CD14-positive monocyte (primary cell): ENCODE results near the gene SASH1. TPM values are rescaled to one million over a fixed set of nuclear protein-coding genes. Genes with fewer than 3 reads are reported as not detected.

Experiments used
- DNase-seq, 3 donors: peaks; one replicate each; pipeline ENCODE4 v3.0.0-alpha.2; 2011 to 2022
- H2AFZ ChIP-seq: 2 replicates; pipeline ENCODE4 v1.6.0; 2012; ENCODE audit warnings: mild to moderate bottlenecking, low read depth, low read length, inconsistent platforms; ENCODE audit not compliant: insufficient read depth, poor library complexity, severe bottlenecking
- H3K27ac ChIP-seq, 2 donors: 1 replicate in 1 of 2; 2 replicates in 1 of 2; pipeline ENCODE4 v1.5.1; 2012 to 2013; ENCODE audit warnings: low read length in 2 of 2, control low read depth in 1 of 2, inconsistent platforms in 1 of 2, low read depth in 1 of 2, mild to moderate bottlenecking in 1 of 2
- H3K27me3 ChIP-seq, 2 donors: one replicate each; pipeline versions ENCODE4 v1.6.0 to v1.6.1; 2011 to 2013; ENCODE audit warnings: low read length in 2 of 2; ENCODE audit not compliant: control insufficient read depth in 2 of 2, insufficient read depth in 2 of 2
- H3K36me3 ChIP-seq, 2 donors: replicated peaks in 1 of 2; 1 replicate in 1 of 2; 2 replicates in 1 of 2; pipeline versions ENCODE4 v1.5.1 to v1.6.1; 2012 to 2013; ENCODE audit warnings: low read length in 2 of 2, control low read depth in 1 of 2, inconsistent platforms in 1 of 2, mild to moderate bottlenecking in 1 of 2; ENCODE audit not compliant: insufficient read depth in 2 of 2, control insufficient read depth in 1 of 2
- H3K4me1 ChIP-seq, 2 donors: 1 replicate in 1 of 2; 2 replicates in 1 of 2; pipeline versions ENCODE4 v1.5.1 to v1.6.1; 2012 to 2013; ENCODE audit warnings: low read length in 2 of 2, control low read depth in 1 of 2, inconsistent platforms in 1 of 2, mild to moderate bottlenecking in 1 of 2, moderate library complexity in 1 of 2; ENCODE audit not compliant: insufficient read depth in 2 of 2, control insufficient read depth in 1 of 2
- H3K4me2 ChIP-seq: replicated peaks from 2 replicates; pipeline ENCODE3; 2012; ENCODE audit warnings: low read length, moderate library complexity, mild to moderate bottlenecking; ENCODE audit not compliant: poor library complexity, severe bottlenecking; ENCODE audit errors: extremely low read depth
- H3K4me3 ChIP-seq, 3 experiments: fragments of 200-600 bp in 1 of 3; sonication (generic) in 1 of 3; replicated peaks in 1 of 3; 1 replicate in 2 of 3; 2 replicates in 1 of 3; pipeline ENCODE4 v1.5.1; 2011 to 2013; ENCODE audit warnings: low read length in 3 of 3, mild to moderate bottlenecking in 3 of 3, control low read depth in 2 of 3, low read depth in 2 of 3, inconsistent platforms in 1 of 3, moderate library complexity in 1 of 3
- H3K79me2 ChIP-seq: 2 replicates; pipeline ENCODE4 v1.6.0; 2012; ENCODE audit warnings: mild to moderate bottlenecking, control low read depth, inconsistent platforms, low read length, moderate library complexity; ENCODE audit not compliant: insufficient read depth
- H3K9ac ChIP-seq: 2 replicates; pipeline ENCODE4 v1.6.0; 2017; ENCODE audit warnings: low read length, mild to moderate bottlenecking; ENCODE audit not compliant: insufficient read depth, poor library complexity, severe bottlenecking
- H3K9me3 ChIP-seq, 2 donors: replicated peaks in 1 of 2; 1 replicate in 1 of 2; 2 replicates in 1 of 2; pipeline versions ENCODE4 v1.5.1 to v1.6.1; 2012 to 2013; ENCODE audit warnings: low read length in 2 of 2, control low read depth in 1 of 2; ENCODE audit not compliant: control insufficient read depth in 1 of 2, insufficient read depth in 1 of 2
- H4K20me1 ChIP-seq: 2 replicates; pipeline ENCODE4 v1.6.0; 2012; ENCODE audit warnings: mild to moderate bottlenecking, low read length, control low read depth, moderate library complexity; ENCODE audit not compliant: insufficient read depth
- H3K27ac Mint-ChIP-seq, 7 donors: one replicate each; pipeline ENCODE4 v1.8.0; 2020; ENCODE audit warnings: mild to moderate bottlenecking in 7 of 7, mixed read lengths in 7 of 7, moderate library complexity in 6 of 7, inconsistent platforms in 2 of 7
- H3K27me3 Mint-ChIP-seq, 3 donors: one replicate each; pipeline ENCODE4 v1.8.0; 2021 to 2022; ENCODE audit warnings: low read depth in 3 of 3, mild to moderate bottlenecking in 3 of 3, mixed read lengths in 3 of 3, moderate library complexity in 3 of 3, inconsistent platforms in 1 of 3
- H3K36me3 Mint-ChIP-seq, 2 donors: one replicate each; pipeline ENCODE4 v1.8.0; 2020; ENCODE audit warnings: mixed read lengths in 2 of 2, inconsistent platforms in 1 of 2, mild to moderate bottlenecking in 1 of 2
- H3K4me1 Mint-ChIP-seq: one replicate; pipeline ENCODE4 v1.8.0; 2020; ENCODE audit warnings: mild to moderate bottlenecking, mixed read lengths
- H3K4me3 Mint-ChIP-seq, 2 donors: one replicate each; pipeline ENCODE4 v1.8.0; 2020; ENCODE audit warnings: mild to moderate bottlenecking in 2 of 2, mixed read lengths in 2 of 2, moderate library complexity in 1 of 2
- H3K9me3 Mint-ChIP-seq, 7 donors: one replicate each; pipeline ENCODE4 v1.8.0; 2020 to 2022; ENCODE audit warnings: mixed read lengths in 7 of 7, mild to moderate bottlenecking in 6 of 7, moderate library complexity in 6 of 7, inconsistent platforms in 2 of 7
- WGBS: methylation state at CpG from one replicate; pipeline ENCODE4 v1.1.5; 2013; ENCODE audit warnings: missing lambda C conversion rate; ENCODE audit not compliant: insufficient coverage; 5-methylcytosine and 5-hydroxymethylcytosine counted together
- intact Hi-C, 2 donors: fragments of 100-400 bp; cut with micrococcal nuclease; formaldehyde crosslinking; loops; one replicate each; pipeline versions ENCODE4 v1.15.0 to v1.15.1; 2023
- polyA plus RNA-seq, 3 donors: library from polyadenylated mRNA; depleted of rRNA in 1 of 3; unstranded in 2 of 3; stranded (reverse) in 1 of 3; fragments of 300-500 nt in 2 of 3; fragments of >200 nt in 1 of 3; fragmentation: Illumina TruSeq in 2 of 3; gene quantifications; 1 replicate in 2 of 3; 2 replicates in 1 of 3; pipeline ENCODE4 v1.2.3, GENCODE V29; 2012 to 2021
- TF ChIP-seq, protein P1 (sequence below): fragments of 200-600 bp; IDR thresholded peaks from one replicate; pipeline ENCODE4 v1.8.0; 2022; ENCODE audit warnings: antibody characterized with exemption, mild to moderate bottlenecking

Gene SASH1
- polyA plus RNA-seq, 3 donors: 0.90 to 5.1 (median 4.7) TPM

DNA sequence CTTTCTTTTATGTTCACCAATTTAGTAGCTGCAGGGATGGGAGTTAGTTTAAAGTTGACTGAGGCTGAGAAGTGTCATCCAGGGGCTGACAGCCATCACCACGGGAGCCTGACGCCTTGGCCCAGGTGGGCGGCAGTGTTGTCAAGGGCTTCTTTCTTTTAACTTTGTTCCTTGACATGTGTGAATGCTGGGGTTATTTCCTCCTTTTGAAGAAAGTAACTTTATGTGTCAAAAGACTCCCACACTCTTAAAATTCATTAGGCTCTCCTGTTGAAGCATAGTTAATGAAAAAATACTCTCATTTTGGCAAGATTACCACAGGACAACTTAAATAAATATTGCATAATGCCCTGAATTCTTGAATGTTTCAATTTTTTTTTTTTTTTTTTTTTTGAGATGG is 50.0 kb downstream of the SASH1 start:
- no peak overlapping the region for H3K27ac ChIP-seq
- H3K4me1 ChIP-seq: peaks cover 23 to 26% of the 10 kb centered on the region in 2 donors
- intact Hi-C loops: no loop called here
- H4K20me1 ChIP-seq: no peaks in the 10 kb centered on the region
- no peak overlapping the region for H3K9ac ChIP-seq
- Mint-ChIP-seq H3K36me3 (peaks cover 0 to 1% of the 10 kb centered on the region in 2 donors), H3K27me3 (peaks cover 0 to 22% (median 12%) of the 10 kb centered on the region in 3 donors), H3K27ac (no peak overlapping the region), H3K9me3 (peaks cover 0 to 1% (median 0%) of the 10 kb centered on the region in 7 donors), H3K4me1 (peaks cover 30% of the 10 kb centered on the region), H3K4me3 (peak overlapping the region in 1 of 2 donors; percentile 10)
- no peaks in the 10 kb centered on the region for H3K79me2 ChIP-seq
- DNase-seq: no peak
- H3K27me3 ChIP-seq: no peaks in the 10 kb centered on the region
- TF ChIP-seq, protein P1, sequence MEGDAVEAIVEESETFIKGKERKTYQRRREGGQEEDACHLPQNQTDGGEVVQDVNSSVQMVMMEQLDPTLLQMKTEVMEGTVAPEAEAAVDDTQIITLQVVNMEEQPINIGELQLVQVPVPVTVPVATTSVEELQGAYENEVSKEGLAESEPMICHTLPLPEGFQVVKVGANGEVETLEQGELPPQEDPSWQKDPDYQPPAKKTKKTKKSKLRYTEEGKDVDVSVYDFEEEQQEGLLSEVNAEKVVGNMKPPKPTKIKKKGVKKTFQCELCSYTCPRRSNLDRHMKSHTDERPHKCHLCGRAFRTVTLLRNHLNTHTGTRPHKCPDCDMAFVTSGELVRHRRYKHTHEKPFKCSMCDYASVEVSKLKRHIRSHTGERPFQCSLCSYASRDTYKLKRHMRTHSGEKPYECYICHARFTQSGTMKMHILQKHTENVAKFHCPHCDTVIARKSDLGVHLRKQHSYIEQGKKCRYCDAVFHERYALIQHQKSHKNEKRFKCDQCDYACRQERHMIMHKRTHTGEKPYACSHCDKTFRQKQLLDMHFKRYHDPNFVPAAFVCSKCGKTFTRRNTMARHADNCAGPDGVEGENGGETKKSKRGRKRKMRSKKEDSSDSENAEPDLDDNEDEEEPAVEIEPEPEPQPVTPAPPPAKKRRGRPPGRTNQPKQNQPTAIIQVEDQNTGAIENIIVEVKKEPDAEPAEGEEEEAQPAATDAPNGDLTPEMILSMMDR: no peak
- H2AFZ ChIP-seq: no peak overlapping the region
- no peak overlapping the region for H3K4me3 ChIP-seq
- H3K4me2 ChIP-seq: no peak overlapping the region
- H3K36me3 ChIP-seq: no peaks in the 10 kb centered on the region
- no peaks in the 10 kb centered on the region for H3K9me3 ChIP-seq
- WGBS: no CpG with 5 or more reads among the region's 3 CpGs

GRCh38 chr6:148395583-148396101 is 53.0 kb downstream of the SASH1 start:
- Histone ChIP-seq H3K9ac (no peak overlapping the region), H3K4me1 (peaks cover 8 to 10% of the 10 kb centered on the region in 2 donors), H3K36me3 (no peaks in the 10 kb centered on the region), H3K4me2 (no peak overlapping the region), H2AFZ (no peak overlapping the region), H4K20me1 (no peaks in the 10 kb centered on the region), H3K27ac (no peak overlapping the region), H3K79me2 (no peaks in the 10 kb centered on the region), H3K4me3 (no peak overlapping the region), H3K9me3 (no peaks in the 10 kb centered on the region), H3K27me3 (no peaks in the 10 kb centered on the region)
- Mint-ChIP-seq H3K27ac (no peak overlapping the region), H3K9me3 (no peaks in the 10 kb centered on the region), H3K27me3 (peaks cover 4 to 22% (median 9%) of the 10 kb centered on the region in 3 donors), H3K4me3 (no peak overlapping the region), H3K36me3 (peaks cover 0 to 1% of the 10 kb centered on the region in 2 donors), H3K4me1 (peaks cover 17% of the 10 kb centered on the region)
- intact Hi-C loops: no loop called here
- no CpG with 5 or more reads among the region's 1 CpG for WGBS
- TF ChIP-seq, protein P1: no peak
- no peak for DNase-seq
